Stomach (tissue), 4 donors: ENCODE data around the gene SIGLEC6.

Experiments used
- CTCF ChIP-seq, 7 experiments: fragments of 450-650 bp in 4 of 7; fragments of 200-600 bp in 3 of 7; sonication (generic) in 3 of 7; IDR thresholded peaks; one replicate each; pipeline ENCODE4 v1.5.1; 2016 to 2019; ENCODE audit warnings: antibody characterized with exemption in 7 of 7, control low read depth in 2 of 7, mild to moderate bottlenecking in 1 of 7
- POLR2A ChIP-seq, 4 donors: fragments of 450-650 bp; IDR thresholded peaks; one replicate each; pipeline ENCODE4 v1.6.1; 2016; ENCODE audit warnings: antibody characterized with exemption in 4 of 4, control low read depth in 2 of 4, mild to moderate bottlenecking in 1 of 4, moderate library complexity in 1 of 4

- TF ChIP-seq POLR2A (IDR thresholded peaks at IDR 0.05) (no peak), CTCF (IDR thresholded peaks at IDR 0.05) (no peak)
Observed at GRCh38 chr19:51524666-51525264, 6.7 kb downstream of the SIGLEC6 start.
